Peyer's patch (tissue), 4 donors: ENCODE data around the gene GHRH. TPM values are rescaled to one million over a fixed set of nuclear protein-coding genes. Genes with fewer than 3 reads are reported as not detected.

Experiments used
- DNase-seq, 3 donors: peaks; one replicate each; pipeline ENCODE4 v3.0.0-alpha.2; 2017 to 2019
- H3K27ac ChIP-seq, 4 donors: fragments of 200-600 bp; sonication (generic); one replicate each; pipeline ENCODE4 v1.5.1; 2016 to 2019
- H3K27me3 ChIP-seq, 2 donors: fragments of 200-600 bp; sonication (generic); one replicate each; pipeline ENCODE4 v1.5.1; 2019
- H3K36me3 ChIP-seq, 3 donors: fragments of 200-600 bp; sonication (generic); one replicate each; pipeline ENCODE4 v1.5.1; 2016 to 2019
- H3K4me1 ChIP-seq, 4 donors: fragments of 200-600 bp; sonication (generic); one replicate each; pipeline ENCODE4 v1.5.1; 2016 to 2019
- H3K4me3 ChIP-seq, 4 donors: fragments of 200-600 bp; sonication (generic); 1 replicate in 3 of 4; 2 replicates in 1 of 4; pipeline ENCODE4 v1.5.1; 2016 to 2019; ENCODE audit warnings: mild to moderate bottlenecking in 1 of 4
- H3K9me3 ChIP-seq, 4 donors: fragments of 200-600 bp; sonication (generic); one replicate each; pipeline ENCODE4 v1.5.1; 2016 to 2019; ENCODE audit warnings: mild to moderate bottlenecking in 1 of 4
- POLR2A ChIP-seq, 2 donors: fragments of 450-650 bp; IDR thresholded peaks; one replicate each; pipeline ENCODE4 v1.5.1; 2017; ENCODE audit warnings: antibody characterized with exemption in 2 of 2, mild to moderate bottlenecking in 2 of 2, moderate library complexity in 2 of 2
- total RNA-seq, 4 donors: library from RNA; depleted of rRNA; stranded (reverse); fragments of >200 nt; gene quantifications; one replicate each; pipeline ENCODE4 v1.1.0, GENCODE V29; 2016
- TF ChIP-seq, protein P1 (sequence below), 6 experiments: fragments of 450-650 bp in 4 of 6; fragments of 200-600 bp in 2 of 6; sonication (generic) in 1 of 6; IDR thresholded peaks; one replicate each; pipeline ENCODE4 v1.5.1; 2017 to 2019; ENCODE audit warnings: antibody characterized with exemption in 6 of 6, mild to moderate bottlenecking in 3 of 6, moderate library complexity in 1 of 6

The GHRH gene
- total RNA-seq, 4 donors from 2014 or later, result not detected

DNA sequence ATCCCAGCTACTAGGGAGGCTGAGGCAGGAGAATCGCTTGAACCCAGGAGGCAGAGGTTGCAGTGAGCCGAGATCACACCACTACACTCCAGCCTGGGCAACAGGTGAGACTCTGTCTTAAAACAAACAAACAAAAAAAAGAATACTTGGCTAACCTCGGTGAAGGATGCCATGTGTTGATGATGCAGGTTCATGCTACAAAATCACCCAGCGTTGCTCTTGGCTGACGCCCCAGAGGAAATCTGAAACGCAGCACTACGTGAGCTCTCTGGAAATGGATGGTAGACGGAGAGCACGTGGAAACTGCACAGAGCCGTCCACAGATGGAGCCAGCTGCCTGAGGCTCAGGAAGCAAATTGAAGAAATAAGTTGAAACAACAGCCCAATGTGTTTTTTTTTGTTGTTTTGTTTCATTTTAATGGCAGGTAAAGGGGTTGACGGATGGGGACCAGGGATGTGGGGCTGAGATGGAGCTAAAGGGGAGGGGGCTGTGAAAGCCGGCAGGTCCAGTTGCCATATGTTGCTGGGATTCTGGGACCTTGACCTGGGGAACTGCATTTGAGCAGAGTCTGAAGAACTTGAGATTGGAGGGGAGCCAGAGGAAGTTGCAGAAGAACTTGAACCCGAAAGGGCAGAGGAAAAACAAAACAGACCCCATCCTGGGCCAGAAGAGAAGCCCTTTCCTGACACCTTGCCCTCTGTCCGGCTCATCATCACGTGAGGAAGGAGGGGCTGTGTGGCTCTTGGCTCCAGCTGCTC lies 15.1 kb upstream of the GHRH start:
- Histone ChIP-seq H3K27me3 (no peaks in the 10 kb centered on the region), H3K27ac (peak overlapping the region; percentile 0 to 63 (median 35)), H3K36me3 (no peaks in the 10 kb centered on the region), H3K9me3 (no peaks in the 10 kb centered on the region), H3K4me1 (peaks cover 3 to 17% (median 4%) of the 10 kb centered on the region in 4 donors), H3K4me3 (no peak overlapping the region)
- TF ChIP-seq, protein P1, sequence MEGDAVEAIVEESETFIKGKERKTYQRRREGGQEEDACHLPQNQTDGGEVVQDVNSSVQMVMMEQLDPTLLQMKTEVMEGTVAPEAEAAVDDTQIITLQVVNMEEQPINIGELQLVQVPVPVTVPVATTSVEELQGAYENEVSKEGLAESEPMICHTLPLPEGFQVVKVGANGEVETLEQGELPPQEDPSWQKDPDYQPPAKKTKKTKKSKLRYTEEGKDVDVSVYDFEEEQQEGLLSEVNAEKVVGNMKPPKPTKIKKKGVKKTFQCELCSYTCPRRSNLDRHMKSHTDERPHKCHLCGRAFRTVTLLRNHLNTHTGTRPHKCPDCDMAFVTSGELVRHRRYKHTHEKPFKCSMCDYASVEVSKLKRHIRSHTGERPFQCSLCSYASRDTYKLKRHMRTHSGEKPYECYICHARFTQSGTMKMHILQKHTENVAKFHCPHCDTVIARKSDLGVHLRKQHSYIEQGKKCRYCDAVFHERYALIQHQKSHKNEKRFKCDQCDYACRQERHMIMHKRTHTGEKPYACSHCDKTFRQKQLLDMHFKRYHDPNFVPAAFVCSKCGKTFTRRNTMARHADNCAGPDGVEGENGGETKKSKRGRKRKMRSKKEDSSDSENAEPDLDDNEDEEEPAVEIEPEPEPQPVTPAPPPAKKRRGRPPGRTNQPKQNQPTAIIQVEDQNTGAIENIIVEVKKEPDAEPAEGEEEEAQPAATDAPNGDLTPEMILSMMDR (IDR thresholded peaks at IDR 0.05), result peak in 4 of 6 experiments; percentile 17 to 56 (median 38)
- no peak for TF ChIP-seq POLR2A (IDR thresholded peaks at IDR 0.05)
- peak; percentile 56 to 78 (median 67) for DNase-seq

DNA sequence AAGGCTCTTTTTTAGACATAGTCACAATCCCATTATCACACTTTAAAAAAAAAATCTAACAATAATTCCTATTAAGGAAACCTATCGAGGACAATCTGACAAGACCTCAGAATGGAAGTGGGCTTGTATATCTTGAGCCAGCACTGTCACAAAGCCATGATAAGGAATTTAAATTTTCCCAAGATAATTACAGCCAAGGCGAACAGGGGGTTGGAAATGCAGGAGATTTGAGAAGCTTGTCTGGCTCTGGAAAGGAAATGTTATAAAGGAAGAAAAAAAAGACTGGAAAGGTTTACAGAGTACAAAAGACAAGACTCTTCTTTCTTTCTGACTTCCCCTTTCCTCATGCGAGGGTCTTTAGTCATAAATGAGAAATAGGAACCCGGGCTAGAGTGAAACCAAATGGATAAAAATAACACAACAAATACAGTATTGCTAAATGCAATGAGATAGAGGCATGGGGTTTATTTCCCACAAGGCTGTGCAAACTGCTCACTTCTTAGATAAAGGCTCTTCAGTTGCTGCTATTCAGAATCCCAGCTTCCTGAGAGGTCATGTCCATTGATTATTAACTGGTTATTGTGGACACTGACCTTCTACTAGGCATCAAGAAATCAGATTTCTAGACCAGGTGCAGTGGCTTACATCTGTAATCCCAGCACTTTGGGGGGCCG lies 13.4 kb upstream of the GHRH start:
- Histone ChIP-seq H3K27me3 (no peaks in the 10 kb centered on the region), H3K36me3 (no peaks in the 10 kb centered on the region), H3K4me3 (no peak overlapping the region), H3K9me3 (no peaks in the 10 kb centered on the region), H3K4me1 (peaks cover 3 to 20% (median 4%) of the 10 kb centered on the region in 4 donors), H3K27ac (no peak overlapping the region)
- DNase-seq, result no peak
- TF ChIP-seq, protein P1 (IDR thresholded peaks at IDR 0.05), result no peak
- no peak for TF ChIP-seq POLR2A (IDR thresholded peaks at IDR 0.05)

DNA sequence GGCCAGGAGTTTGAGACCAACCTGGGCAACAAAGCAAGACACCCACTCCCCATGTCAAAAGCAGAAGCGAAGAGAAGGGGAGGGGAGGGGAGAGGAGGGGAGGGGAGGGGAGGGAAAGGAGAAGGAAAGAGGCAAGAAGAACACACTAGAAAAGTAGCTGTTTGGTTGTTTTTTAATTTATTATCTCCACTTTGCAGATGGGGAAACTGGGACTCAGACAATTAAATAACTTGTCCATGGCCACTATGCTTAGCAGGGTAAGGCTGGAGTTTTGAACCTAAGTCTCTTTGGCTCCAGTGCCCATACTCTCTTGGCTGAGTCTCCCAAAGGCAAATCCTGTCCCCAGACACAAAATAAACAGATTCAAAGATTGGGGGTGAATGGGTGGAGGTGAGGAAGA lies 12.4 kb upstream of the GHRH start:
- DNase-seq, result no peak
- no peak for TF ChIP-seq POLR2A (IDR thresholded peaks at IDR 0.05)
- TF ChIP-seq, protein P1 (IDR thresholded peaks at IDR 0.05), result no peak

DNA sequence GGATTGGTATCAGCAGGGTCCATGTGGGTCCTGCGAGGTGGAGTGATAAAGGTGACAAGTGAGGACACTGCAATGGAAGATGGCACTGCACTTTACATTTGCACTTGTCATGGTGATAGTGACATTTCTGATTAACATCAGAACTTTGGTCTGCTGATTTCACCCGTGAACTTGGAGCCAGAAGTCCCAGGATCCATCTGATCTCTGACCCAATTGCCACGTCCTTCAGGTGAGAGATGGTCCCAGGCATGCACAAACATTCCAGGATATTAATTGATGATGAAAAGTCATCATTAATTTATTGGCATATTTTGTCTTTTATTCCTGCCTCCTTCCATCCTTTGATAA lies 9.8 kb upstream of the GHRH start:
- no peak for DNase-seq
- H3K36me3 ChIP-seq, result no peaks in the 10 kb centered on the region
- H3K27me3 ChIP-seq, result no peaks in the 10 kb centered on the region
- H3K4me3 ChIP-seq, result no peak overlapping the region
- no peaks in the 10 kb centered on the region for H3K9me3 ChIP-seq
- TF ChIP-seq, protein P1 (IDR thresholded peaks at IDR 0.05), result no peak
- no peak for TF ChIP-seq POLR2A (IDR thresholded peaks at IDR 0.05)
- H3K27ac ChIP-seq, result peak overlapping the region in 2 of 4 donors; percentile 53 to 59
- H3K4me1 ChIP-seq, result peaks cover 0 to 7% (median under 1%) of the 10 kb centered on the region in 4 donors

More for the DNA sequence above, 12.4 kb upstream of the GHRH start:
- peaks cover 3 to 22% (median 4%) of the 10 kb centered on the region in 4 donors for H3K4me1 ChIP-seq
- no peak overlapping the region for H3K27ac ChIP-seq
- H3K4me3 ChIP-seq, result no peak overlapping the region
- no peaks in the 10 kb centered on the region for H3K27me3 ChIP-seq
- H3K9me3 ChIP-seq, result no peaks in the 10 kb centered on the region
- no peaks in the 10 kb centered on the region for H3K36me3 ChIP-seq

DNA sequence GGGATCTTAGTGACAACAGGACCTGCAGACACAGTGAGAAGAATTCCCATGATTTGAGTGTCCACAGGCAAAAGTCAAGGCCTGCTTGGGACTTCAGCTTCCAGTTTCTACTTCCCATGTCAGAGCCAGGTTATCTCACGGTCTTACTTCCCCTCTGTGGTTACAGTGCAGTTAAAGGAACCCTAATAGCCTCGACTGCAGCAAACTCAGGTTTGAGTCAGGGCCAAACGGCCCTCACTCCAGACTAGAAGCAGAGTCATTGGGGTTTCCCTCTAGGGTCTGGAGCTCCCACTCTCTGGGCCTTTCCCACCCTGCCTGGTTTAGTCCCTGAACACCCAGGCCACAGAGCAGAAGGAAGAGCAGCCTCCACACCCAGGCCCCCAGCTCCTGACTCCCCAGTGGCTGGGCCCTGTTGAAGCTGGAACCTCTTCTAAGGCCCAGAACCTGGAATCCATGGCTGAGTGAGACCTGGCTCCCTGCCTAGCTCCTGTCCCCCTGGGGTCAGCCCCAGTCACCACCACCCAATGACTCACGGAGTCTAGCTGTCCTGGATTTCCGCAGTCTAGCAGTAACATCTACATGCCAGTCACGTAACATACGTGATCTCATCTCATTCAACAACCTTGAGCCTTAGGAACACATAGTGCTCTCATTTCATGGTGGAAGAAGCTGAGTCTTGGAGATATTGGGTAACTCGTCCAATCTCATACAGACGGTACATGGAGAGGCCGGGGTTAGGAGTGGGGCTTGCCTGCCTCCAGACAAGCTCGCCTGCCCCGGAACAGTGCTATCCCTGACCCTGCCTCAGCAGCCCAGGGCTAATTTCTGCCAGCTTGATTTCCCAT lies 9.2 kb upstream of the GHRH start:
- Histone ChIP-seq H3K9me3 (no peaks in the 10 kb centered on the region), H3K4me1 (peaks cover 0 to 5% (median 0%) of the 10 kb centered on the region in 4 donors), H3K36me3 (no peaks in the 10 kb centered on the region), H3K27ac (peak overlapping the region; percentile 0 to 59 (median 46)), H3K4me3 (no peak overlapping the region), H3K27me3 (no peaks in the 10 kb centered on the region)
- TF ChIP-seq, protein P1 (IDR thresholded peaks at IDR 0.05), result no peak
- TF ChIP-seq POLR2A (IDR thresholded peaks at IDR 0.05), result no peak
- peak in 1 of 3 donors; percentile 26 for DNase-seq
